NCI-H1694 treated with DMSO at 0.1 percent for 48 hours (cell line): ENCODE results near the gene RUNX1.

ENCODE experiments used
- DNase-seq: peaks from one replicate; lab custom pipeline; 2025; lab: John Stamatoyannopoulos, UW

The RUNX1 gene

GRCh38 chr21:34880401-34880800, 168.7 kb downstream of the RUNX1 start:
- no peak for DNase-seq

GRCh38 chr21:34878940-34879339, 170.2 kb downstream of the RUNX1 start:
- DNase-seq: no peak

- no peak for DNase-seq
Measured at GRCh38 chr21:34878501-34878900, 170.6 kb downstream of the RUNX1 start.

GRCh38 chr21:34877485-34878128, 171.5 kb downstream of the RUNX1 start:
- DNase-seq: no peak

- DNase-seq: no peak
Measured at GRCh38 chr21:34875830-34876229, 173.3 kb downstream of the RUNX1 start.

GRCh38 chr21:34874684-34875513, 174.2 kb downstream of the RUNX1 start:
- DNase-seq: no peak

- peak; percentile 52 for DNase-seq
Measured at GRCh38 chr21:34871026-34871908, 177.8 kb downstream of the RUNX1 start.

- DNase-seq: no peak
Measured at GRCh38 chr21:34870246-34870645, 178.9 kb downstream of the RUNX1 start.

- no peak for DNase-seq
Measured at GRCh38 chr21:34869545-34869944, 179.6 kb downstream of the RUNX1 start.

- no peak for DNase-seq
Measured at GRCh38 chr21:34867785-34868184, 181.3 kb downstream of the RUNX1 start.

GRCh38 chr21:34865400-34866241, 183.5 kb downstream of the RUNX1 start:
- DNase-seq: no peak

GRCh38 chr21:34864370-34865149, 184.5 kb downstream of the RUNX1 start:
- no peak for DNase-seq

- no peak for DNase-seq
Measured at GRCh38 chr21:34862951-34863350, 186.2 kb downstream of the RUNX1 start.

- DNase-seq: no peak
Measured at GRCh38 chr21:34861258-34861657, 187.8 kb downstream of the RUNX1 start.

- DNase-seq: no peak
Measured at GRCh38 chr21:34859976-34860653, 189.0 kb downstream of the RUNX1 start.

GRCh38 chr21:34858559-34858958, 190.5 kb downstream of the RUNX1 start:
- DNase-seq: no peak

GRCh38 chr21:34857874-34858273, 191.2 kb downstream of the RUNX1 start:
- no peak for DNase-seq

GRCh38 chr21:34857122-34857713, 191.9 kb downstream of the RUNX1 start:
- no peak for DNase-seq

- no peak for DNase-seq
Measured at GRCh38 chr21:34852448-34852847, 196.7 kb downstream of the RUNX1 start.

- DNase-seq: no peak
Measured at GRCh38 chr21:34850166-34850690, 198.9 kb downstream of the RUNX1 start.
